NCI-H345 treated with DMSO at 0.1 percent for 48 hours (cell line): ENCODE results near the gene MRPL30.
"Not testable (repeated sequence)": the region's sequence is repeated elsewhere in the genome, so short reads cannot be mapped to it uniquely, and the experiment has no call there.

Experiments used
- DNase-seq: peaks from one replicate; lab custom pipeline; 2025; ENCODE audit not compliant: unreplicated experiment; lab: John Stamatoyannopoulos, UW

MRPL30 gene

DNA sequence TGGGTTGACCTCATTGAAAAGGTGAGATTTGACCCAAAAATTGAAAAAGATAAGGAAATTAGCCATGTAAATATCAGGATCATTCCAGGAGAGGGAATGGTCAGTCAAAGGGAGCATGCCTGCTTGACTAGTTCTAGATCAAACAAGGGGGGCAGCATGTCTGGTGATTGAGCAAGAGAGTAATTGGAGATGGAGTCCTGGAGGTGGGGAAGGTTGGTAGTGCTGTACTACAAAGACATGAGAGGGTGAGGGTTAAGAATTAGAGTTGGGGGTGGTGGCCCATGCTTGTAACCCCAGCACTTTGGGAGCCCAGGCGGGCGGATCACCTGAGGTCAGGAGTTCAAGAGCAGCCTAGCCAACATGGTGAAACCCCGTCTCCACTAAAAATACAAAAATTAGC is 2.0 kb downstream of the MRPL30 start:
- DNase-seq: no peak

DNA sequence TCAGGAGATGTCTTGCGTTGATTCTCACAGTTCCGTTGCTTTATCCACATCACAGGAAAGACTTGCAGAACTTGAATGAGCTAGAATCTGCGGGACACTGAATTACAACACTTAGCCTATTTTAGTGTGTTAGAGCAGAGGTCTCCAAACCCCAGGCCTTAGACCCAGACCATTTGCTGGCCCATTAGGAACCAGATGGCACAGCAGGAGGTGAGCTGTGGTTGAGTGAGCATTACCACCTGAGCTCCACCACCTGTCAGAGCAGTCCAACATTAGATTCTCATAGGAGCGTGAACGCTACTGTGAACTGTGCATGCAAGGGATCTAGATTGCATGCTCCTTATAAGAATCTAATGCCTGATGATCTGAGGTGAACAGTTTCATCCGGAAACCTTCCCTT is 3.8 kb downstream of the MRPL30 start:
- no peak for DNase-seq

DNA sequence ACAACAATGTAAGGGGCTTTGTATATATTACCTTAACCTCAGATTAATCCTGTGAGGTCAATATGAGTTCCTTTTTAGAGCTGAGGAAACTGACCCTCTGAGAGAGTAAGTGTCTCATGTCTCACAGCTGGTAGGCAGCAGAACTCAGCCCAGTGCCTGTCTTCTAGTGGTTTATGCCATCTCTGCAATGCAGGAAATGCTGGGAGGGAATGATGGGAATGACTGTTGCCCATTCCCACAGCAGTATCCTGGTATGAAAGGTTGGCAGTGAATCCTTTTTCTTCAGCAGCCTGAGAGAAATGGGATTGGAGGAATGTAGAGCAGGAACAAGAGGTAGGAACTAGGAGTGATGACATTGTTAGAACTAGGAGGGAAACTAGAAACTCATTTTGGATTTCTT is 6.0 kb downstream of the MRPL30 start:
- DNase-seq: no peak

DNA sequence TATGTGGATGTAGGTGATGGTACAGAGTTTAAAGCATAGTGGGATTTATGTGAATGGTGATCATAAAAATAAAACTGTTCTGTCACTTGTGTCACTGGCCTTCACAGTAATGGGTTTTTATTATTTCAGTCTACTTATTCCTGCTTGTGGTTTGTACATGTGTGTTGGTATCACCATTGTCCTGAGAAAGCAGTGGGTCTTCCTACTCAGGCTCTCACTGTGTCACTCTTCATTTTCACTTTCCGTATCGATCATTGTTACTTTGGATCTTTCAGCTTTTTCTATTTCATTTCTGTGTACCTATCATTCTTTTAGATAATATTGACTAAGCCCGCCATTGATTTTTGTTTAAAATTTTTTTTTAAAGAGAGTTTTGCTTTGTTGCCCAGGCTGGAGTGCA is 7.4 kb downstream of the MRPL30 start:
- DNase-seq: no peak

DNA sequence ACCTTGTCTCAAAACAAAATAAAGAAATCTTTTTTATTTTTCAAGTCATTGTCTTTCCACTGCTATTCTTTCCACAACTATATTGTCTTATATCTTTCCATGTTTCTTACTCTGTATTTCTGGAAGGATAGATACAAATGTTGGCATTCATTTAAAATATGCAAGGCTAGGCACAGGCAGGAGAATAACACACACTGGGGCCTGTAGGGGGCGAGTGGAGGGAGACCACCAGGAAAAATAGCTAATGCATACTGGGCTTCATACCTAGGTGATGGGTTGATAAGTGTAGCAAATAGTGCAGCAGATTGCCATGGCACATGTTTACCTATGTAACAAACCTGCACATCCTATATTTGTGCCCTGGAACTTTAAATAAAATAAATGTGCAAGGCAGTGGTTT is 9.6 kb downstream of the MRPL30 start:
- no peak for DNase-seq

DNA sequence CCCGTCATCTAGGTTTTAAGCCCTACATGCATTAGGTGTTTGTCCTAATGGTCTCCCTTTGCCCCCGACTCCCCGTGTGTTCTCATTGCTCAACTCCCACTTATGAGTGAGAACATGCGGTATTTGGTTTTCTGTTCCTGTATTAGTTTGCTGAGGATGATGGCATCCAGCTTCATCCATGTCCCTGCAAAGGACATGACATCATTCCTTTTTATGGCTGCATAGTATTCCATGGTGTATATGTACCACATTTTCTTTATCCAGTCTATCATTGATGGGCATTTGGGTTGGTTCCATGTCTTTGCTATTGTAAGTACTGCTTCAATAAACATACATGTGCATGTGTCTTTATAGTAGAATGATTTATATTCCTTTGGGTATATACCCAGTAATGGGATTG is 11.4 kb downstream of the MRPL30 start:
- DNase-seq: not testable (repeated sequence)

DNA sequence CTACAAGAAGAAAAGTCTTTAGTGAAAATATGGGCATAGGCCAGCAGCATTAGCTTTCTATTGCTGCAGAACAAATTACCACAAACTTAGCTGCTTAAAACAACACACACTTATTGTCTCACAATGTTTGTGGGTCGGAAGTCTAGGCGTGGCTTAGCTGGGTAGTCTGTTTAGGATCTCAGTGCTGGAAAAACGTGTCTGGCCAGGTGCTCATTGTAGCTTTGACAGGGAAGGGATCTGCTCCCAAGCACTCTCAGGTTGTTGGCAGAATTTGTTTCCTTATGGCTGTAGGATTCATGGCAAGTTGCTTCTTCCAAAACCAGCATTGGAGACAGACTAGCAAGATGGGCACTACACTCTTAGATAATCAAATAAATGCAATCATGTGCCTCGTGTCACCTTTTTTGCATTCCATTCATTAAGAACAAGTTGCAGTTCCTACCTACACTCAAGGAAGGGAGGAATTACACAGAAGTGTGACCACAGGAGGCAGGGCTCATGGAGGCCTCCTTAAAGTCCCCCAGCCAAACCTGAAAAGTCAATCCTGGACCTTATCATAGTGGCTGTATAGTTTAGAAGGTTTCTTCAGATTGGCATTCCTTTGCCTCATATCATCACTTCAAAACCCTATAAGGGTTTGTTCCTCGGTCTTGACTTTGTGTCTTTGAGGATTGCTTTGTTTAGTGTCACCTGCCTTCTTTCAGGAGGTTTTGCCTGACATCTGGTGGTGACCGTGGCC is 17.3 kb downstream of the MRPL30 start:
- no peak for DNase-seq

DNA sequence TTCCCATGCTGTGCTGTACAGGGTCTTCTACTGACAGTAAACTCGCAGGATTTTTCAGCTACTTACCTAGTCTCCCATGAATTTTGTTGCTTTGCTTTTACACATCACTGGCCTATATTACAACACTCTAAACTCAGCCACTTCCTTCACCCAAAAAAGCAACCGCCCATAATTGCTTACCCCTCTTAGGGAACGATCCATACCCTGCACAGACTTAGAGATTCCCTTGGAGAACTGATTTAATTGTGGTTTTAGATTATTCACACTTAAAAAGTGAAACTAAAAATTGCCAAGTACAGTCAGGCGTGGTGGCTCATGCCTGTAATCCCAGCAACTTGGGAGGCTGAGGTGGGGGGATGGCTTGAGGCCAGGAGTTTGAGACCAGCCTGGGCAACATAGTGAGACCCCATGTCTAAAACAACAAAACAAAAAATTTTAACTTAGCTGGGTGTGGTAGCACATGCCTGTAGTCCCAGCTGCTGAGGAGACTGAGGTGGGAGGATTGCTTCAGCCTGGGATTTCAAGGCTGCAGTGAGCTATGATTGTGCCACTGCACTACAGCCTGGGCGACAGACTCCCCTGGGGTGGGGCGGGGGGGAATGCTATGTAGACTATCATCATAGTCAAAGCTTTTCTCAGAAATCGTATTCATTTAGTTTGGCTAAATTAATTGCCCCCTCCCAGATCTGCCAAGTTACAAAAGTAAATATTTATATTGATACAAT is 19.3 kb downstream of the MRPL30 start:
- no peak for DNase-seq

DNA sequence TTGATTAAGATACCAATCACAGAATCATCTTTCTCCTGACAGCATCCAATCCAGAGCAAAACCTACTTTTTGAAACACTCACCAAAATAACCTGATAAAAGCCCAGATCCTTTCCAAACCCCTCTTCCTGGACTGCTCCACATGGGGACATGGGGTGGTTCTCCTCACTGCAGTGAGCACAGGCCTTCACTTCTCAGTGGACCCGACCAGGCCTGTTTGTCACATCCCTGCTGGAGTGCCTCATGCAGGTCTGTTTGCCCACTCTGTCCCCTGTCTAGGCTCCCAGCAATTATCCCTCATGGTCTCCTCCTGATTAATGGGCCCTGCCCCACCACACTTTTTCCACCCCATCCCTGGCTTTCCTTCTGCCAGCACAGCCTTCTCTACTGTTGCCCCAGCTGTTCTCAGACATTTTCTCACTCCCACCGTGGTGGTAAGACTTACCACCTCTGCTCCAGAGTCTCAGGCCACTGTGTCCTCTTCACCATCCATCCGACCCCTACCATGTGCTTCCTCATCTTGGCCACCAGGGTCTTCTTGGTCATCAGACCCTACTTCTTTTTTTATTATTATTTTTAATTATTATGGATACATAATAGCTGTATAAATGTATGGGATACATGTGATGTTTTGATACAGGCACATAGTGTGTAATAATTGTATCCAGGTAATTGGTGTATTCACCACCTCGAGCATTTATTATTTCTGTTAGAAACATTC is 21.1 kb downstream of the MRPL30 start:
- DNase-seq: no peak

DNA sequence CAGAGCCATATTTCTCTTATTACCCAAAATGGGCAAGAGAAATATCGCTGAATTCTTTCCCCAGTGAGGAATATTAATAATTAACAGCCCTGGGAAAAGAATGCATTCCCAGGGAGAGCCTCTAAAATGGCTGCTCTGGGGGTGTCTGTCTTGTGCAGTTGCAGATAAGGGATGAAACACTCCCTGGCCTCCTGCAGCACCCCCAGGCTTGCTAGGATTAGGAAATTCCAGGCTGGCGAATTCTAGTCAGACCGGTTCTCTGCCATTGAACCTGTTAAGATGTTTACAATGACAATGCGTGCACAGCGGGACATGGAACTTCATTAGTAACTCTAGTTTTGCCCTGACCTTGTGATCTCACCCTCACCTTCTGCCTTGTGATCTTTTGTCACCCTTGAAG is 24.5 kb downstream of the MRPL30 start:
- DNase-seq: no peak

DNA sequence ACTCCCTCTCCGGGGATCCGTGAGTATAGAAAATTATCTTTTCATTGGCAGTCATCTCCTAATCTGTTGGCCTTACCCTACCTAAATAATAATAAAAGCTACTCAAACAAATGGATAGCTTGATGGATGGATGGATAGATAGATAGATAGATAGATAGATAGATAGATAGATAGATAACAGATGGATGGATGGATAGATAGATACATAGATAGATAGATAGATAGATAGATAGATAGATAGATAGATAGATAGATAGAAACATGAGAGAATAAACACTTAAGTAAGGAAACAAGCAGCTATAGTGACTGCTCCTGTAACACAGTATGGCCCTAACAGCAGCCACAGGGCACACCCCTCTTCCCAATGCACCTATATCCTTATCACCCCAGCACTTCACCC is 35.1 kb downstream of the MRPL30 start:
- DNase-seq: no peak

DNA sequence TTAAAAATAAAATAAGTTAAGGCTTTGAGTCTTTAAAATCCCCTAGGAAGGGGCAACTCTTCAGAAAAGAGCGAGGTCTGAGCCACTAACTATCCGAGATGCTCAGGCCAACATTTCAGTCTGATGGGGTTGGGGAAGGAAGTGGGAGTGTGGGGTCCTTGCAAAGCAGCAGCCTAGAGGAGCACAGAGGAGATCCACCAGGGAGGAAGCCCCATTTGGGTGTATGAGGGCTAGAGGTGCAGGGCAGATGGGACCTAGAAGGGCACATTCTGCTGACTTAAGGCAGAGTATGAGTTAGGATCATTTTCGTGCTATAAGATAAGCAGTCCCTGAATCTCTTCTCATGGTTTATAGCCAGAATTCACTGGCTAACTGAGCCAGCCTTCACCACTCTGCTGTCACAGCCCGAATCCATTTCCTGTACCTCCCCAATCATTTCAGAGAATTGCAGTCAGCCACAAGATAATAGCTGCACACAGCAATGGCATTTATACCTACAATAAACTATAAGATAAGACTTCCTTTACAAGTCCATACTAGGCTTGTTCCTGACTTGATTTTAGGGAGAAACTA is 37.0 kb downstream of the MRPL30 start:
- no peak for DNase-seq

DNA sequence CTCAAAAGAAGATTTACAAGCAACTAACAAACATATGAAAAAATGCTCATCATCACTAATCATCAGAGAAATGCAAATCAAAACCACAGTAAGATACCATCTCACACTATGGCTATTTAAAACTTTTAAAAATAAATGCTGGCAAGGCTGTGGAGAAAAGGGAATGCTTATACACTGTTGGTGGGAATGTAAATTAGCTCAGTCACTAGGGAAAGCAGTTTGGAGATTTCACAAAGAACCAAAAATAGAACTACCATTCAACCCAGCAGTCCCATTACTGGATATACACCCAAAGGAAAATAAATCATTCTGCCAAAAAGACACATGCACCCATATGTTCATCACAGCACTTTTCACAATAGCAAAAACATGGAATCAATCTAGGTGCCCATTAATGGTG is 52.2 kb downstream of the MRPL30 start:
- DNase-seq: not testable (repeated sequence)

DNA sequence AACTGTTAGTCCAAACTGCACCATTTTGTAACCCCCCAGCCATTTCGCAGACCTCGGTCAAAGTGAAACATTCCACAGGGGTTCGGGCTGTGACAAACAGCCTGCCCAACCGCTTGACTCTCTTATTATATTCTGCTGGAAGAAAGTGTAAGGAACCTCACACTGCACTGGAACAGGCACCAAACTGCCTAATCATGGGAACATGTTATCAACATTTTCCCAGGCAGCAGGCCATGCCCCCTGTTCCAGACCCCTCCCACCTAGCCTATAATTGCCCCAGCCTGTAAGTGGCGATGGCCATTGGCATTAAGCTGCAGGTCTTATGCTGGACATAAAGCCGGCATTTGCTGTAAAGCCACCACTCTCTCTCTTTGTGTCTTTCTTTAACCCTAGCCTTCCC is 57.6 kb downstream of the MRPL30 start:
- no peak for DNase-seq

DNA sequence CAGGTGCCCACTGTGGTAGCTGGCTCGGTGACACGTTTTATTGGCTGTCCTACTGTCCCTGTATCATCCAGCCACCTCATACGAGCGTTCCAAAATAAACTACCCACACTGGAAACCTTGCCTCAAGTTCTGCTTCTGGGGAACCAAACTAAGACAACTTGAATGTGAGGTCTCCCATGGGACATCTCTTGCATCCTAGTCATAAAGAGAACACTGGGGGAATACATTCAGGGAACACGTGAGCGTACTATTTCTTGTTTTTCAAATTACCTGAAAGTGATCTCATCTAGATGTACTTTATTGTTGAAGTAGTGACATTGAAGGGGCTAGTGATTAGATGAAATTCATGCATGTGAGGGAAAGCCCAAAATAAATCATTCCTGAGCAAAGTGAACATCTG is 59.4 kb downstream of the MRPL30 start:
- DNase-seq: no peak

DNA sequence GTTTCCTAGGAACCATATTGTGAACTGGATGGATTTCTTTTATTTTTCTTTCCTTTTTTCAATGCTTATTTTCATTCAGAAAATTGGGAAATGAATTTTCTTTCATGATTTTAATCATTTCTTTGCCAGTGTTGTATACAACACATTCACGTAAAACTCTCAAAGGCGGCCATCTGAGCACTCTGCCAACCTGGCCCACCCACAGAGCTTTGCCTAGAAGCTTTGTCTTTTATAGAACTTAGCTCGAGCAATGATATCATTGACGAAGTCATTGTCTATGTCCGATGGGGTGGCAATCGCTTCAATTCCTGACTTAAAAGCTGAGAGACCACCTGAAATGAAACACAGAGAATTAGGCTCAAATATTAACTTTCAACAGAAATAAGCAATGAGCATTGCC is 61.2 kb downstream of the MRPL30 start:
- no peak for DNase-seq
